Caco-2 (cell line): ENCODE measurements around the gene NKAPL. TPM values are rescaled to one million over a fixed set of nuclear protein-coding genes. Genes with fewer than 3 reads are reported as not detected.

ENCODE experiments used
- BruUV-seq: library from RNA; stranded (reverse); fragments of 400-500 nt; replicated peaks from 2 replicates; lab custom pipeline; 2021; lab: Mats Ljungman, UMichigan
- CTCF ChIA-PET: fragments of 300-600 bp; sonication (Branson Sonifier 250); formaldehyde crosslinking; loops from one replicate; lab custom pipeline; 2022; ENCODE audit warnings: antibody characterized with exemption; lab: Charles Lee
- POLR2A ChIA-PET: fragments of 300-600 bp; sonication (Branson Sonifier 250); formaldehyde crosslinking; loops from one replicate; lab custom pipeline; 2022; ENCODE audit warnings: antibody characterized with exemption; lab: Charles Lee
- DNase-seq, 2 experiments: peaks; one replicate each; pipeline versions ENCODE4 v3.0.0 to v3.0.0-alpha.2; 2020 to 2022
- H3K27me3 ChIP-seq: replicated peaks from 2 replicates; pipeline ENCODE4 v1.6.0; 2011; ENCODE audit warnings: low read length; ENCODE audit not compliant: control insufficient read depth, insufficient read depth
- H3K36me3 ChIP-seq: 2 replicates; pipeline ENCODE4 v1.5.1; 2011; ENCODE audit warnings: low read length; ENCODE audit not compliant: control insufficient read depth, insufficient read depth
- H3K4me1 ChIP-seq: fragments of 250-450 bp; sonication (Bioruptor Pico); 2 replicates; pipeline ENCODE4 v1.5.1; 2020; ENCODE audit warnings: mild to moderate bottlenecking
- H3K4me3 ChIP-seq: 2 replicates; pipeline ENCODE4 v1.5.1; 2011; ENCODE audit warnings: low read depth, mild to moderate bottlenecking, control low read depth, low read length
- H3K9me3 ChIP-seq: fragments of 250-450 bp; sonication (Bioruptor Pico); 2 replicates; pipeline ENCODE4 v1.5.1; 2020; ENCODE audit warnings: mild to moderate bottlenecking, moderate library complexity
- H3K27ac Mint-ChIP-seq: one replicate; pipeline ENCODE4 v1.8.0; 2022; ENCODE audit warnings: mixed read lengths; ENCODE audit not compliant: unreplicated experiment
- H3K27me3 Mint-ChIP-seq: one replicate; pipeline ENCODE4 v1.8.0; 2022; ENCODE audit warnings: mixed read lengths; ENCODE audit not compliant: insufficient read depth, unreplicated experiment
- H3K36me3 Mint-ChIP-seq: one replicate; pipeline ENCODE4 v1.8.0; 2022; ENCODE audit warnings: mild to moderate bottlenecking, mixed read lengths; ENCODE audit not compliant: insufficient read depth, unreplicated experiment
- H3K4me1 Mint-ChIP-seq: one replicate; pipeline ENCODE4 v1.8.0; 2022; ENCODE audit warnings: low read depth, mixed read lengths; ENCODE audit not compliant: unreplicated experiment
- H3K4me3 Mint-ChIP-seq: one replicate; pipeline ENCODE4 v1.8.0; 2022; ENCODE audit warnings: mild to moderate bottlenecking, moderate library complexity, mixed read lengths; ENCODE audit not compliant: unreplicated experiment
- H3K9me3 Mint-ChIP-seq: one replicate; pipeline ENCODE4 v1.8.0; 2022; ENCODE audit warnings: mixed read lengths; ENCODE audit not compliant: unreplicated experiment
- intact Hi-C: fragments of 100-400 bp; cut with micrococcal nuclease; formaldehyde crosslinking; loops from one replicate; pipeline ENCODE4 v1.10.0; 2022; ENCODE audit not compliant: unreplicated experiment
- total RNA-seq: library from RNA; stranded (reverse); gene quantifications from 2 replicates; pipeline ENCODE4 v1.2.3, GENCODE V29; 2022
- TF ChIP-seq, protein P1 (sequence below), 2 experiments: fragments of 200-600 bp in 1 of 2; IDR thresholded peaks; 1 replicate in 1 of 2; 2 replicates in 1 of 2; pipeline versions ENCODE4 v1.5.1 to v1.8.0; 2011 to 2022; ENCODE audit warnings: antibody characterized with exemption in 1 of 2, control low read depth in 1 of 2, inconsistent platforms in 1 of 2, low read depth in 1 of 2, low read length in 1 of 2, mild to moderate bottlenecking in 1 of 2, moderate library complexity in 1 of 2; ENCODE audit not compliant: insufficient read depth in 1 of 2, severe bottlenecking in 1 of 2, unreplicated experiment in 1 of 2

The NKAPL gene
- total RNA-seq, 1 experiment from 2014 or later: not detected

GRCh38 chr6:28225056-28225834 lies 33.9 kb upstream of the NKAPL start, which contains the start of gene ZSCAN9:
Gene ZSCAN9 (plus strand): TSS chr6:28225275. CDS start chr6:28227085, 1,810 bp downstream.
- Mint-ChIP-seq H3K36me3 (peaks cover 29% of the 10 kb centered on the region), H3K4me1 (peaks cover 9% of the 10 kb centered on the region), H3K27me3 (no peaks in the 10 kb centered on the region), H3K4me3 (peak within 1 kb of the TSS; percentile 96), H3K27ac (peak within 1 kb of the TSS; percentile 82), H3K9me3 (no peaks in the 10 kb centered on the region)
- ChIA-PET CTCF (no interaction called here), POLR2A (no interaction called here)
- intact Hi-C loops: loop anchor here (1.0 to 2.0 kb wide), 4 partner anchors 27 to 158 kb away; partner anchors contain the start of genes ZKSCAN4 and ZSCAN26
- BruUV-seq: TSS peak; percentile 64
- Histone ChIP-seq H3K4me3 (peak within 1 kb of the TSS; percentile 72), H3K36me3 (no peaks in the 10 kb centered on the region), H3K27me3 (peaks cover 1% of the 10 kb centered on the region; the same call in 1 of the 2 replicates), H3K9me3 (no peaks in the 10 kb centered on the region), H3K4me1 (peaks cover 5% of the 10 kb centered on the region; the same call in 1 of the 2 replicates)
- DNase-seq: peak; percentile 88 to 90
- TF ChIP-seq, protein P1, sequence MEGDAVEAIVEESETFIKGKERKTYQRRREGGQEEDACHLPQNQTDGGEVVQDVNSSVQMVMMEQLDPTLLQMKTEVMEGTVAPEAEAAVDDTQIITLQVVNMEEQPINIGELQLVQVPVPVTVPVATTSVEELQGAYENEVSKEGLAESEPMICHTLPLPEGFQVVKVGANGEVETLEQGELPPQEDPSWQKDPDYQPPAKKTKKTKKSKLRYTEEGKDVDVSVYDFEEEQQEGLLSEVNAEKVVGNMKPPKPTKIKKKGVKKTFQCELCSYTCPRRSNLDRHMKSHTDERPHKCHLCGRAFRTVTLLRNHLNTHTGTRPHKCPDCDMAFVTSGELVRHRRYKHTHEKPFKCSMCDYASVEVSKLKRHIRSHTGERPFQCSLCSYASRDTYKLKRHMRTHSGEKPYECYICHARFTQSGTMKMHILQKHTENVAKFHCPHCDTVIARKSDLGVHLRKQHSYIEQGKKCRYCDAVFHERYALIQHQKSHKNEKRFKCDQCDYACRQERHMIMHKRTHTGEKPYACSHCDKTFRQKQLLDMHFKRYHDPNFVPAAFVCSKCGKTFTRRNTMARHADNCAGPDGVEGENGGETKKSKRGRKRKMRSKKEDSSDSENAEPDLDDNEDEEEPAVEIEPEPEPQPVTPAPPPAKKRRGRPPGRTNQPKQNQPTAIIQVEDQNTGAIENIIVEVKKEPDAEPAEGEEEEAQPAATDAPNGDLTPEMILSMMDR (IDR thresholded peaks at IDR 0.05; ENCODE audit: insufficient read depth in 1 of 2, low read depth in 1 of 2, low read length in 1 of 2, severe bottlenecking in 1 of 2, unreplicated experiment in 1 of 2): no peak

DNA sequence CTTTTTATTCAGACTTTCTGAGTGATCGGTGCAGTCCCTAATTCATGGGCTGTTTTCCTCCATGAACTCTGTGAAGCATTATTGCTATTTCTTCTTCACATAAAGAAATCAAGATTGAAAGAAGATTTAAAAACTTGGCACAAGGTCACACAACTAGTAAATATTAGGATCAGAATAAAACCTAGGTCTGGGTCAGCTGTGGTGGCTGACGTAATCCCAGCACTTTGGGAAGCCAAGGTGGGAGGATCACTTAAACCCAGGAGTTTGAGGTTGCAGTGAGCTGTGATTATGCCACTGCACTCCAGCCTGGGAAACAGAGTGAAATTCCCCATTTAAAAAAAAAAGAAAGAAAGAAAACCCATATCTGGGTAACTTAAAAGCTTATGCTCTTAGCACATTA lies 32.6 kb upstream of the NKAPL start:
- no peak overlapping the region for H3K27ac Mint-ChIP-seq
- H3K36me3 Mint-ChIP-seq: peaks cover 41% of the 10 kb centered on the region
- no peaks in the 10 kb centered on the region for H3K9me3 Mint-ChIP-seq
- no peak for DNase-seq
- TF ChIP-seq, protein P1 (IDR thresholded peaks at IDR 0.05; ENCODE audit: insufficient read depth in 1 of 2, low read depth in 1 of 2, low read length in 1 of 2, severe bottlenecking in 1 of 2, unreplicated experiment in 1 of 2): no peak
- no peaks in the 10 kb centered on the region for H3K9me3 ChIP-seq
- peaks cover 5% of the 10 kb centered on the region; the same call in 1 of the 2 replicates for H3K4me1 ChIP-seq
- CTCF ChIA-PET: no interaction called here
- POLR2A ChIA-PET: interaction anchor here (0.6 kb wide), 2 partner anchors 84 to 335 kb away, joined by 3 to 8 read pairs; no protein-coding TSS in a partner anchor
- peak overlapping the region; percentile 96 for H3K4me3 Mint-ChIP-seq
- no peaks in the 10 kb centered on the region for H3K27me3 ChIP-seq
- intact Hi-C loops: no loop called here
- H3K4me3 ChIP-seq: no peak overlapping the region
- H3K27me3 Mint-ChIP-seq: no peaks in the 10 kb centered on the region
- no TSS peak for BruUV-seq
- peaks cover 9% of the 10 kb centered on the region for H3K4me1 Mint-ChIP-seq
- H3K36me3 ChIP-seq: no peaks in the 10 kb centered on the region

DNA sequence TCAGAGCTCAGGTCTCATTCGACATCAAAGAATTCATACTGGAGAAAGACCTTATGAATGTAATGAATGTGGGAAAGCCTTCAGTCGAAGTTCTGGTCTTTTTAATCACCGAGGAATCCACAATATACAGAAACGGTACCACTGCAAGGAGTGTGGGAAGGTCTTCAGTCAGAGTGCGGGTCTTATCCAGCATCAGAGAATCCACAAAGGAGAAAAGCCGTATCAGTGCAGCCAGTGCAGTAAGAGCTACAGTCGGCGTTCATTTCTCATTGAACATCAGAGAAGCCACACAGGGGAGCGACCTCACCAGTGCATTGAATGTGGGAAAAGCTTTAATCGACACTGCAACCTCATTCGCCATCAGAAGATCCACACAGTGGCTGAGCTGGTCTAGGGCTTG lies 26.3 kb upstream of the NKAPL start:
- ChIA-PET CTCF (no interaction called here), POLR2A (no interaction called here)
- no peak overlapping the region for H3K4me3 ChIP-seq
- no peaks in the 10 kb centered on the region for H3K4me1 Mint-ChIP-seq
- peaks cover 38% of the 10 kb centered on the region for H3K36me3 Mint-ChIP-seq
- H3K9me3 Mint-ChIP-seq: no peaks in the 10 kb centered on the region
- H3K27me3 ChIP-seq: no peaks in the 10 kb centered on the region
- no peak overlapping the region for H3K4me3 Mint-ChIP-seq
- no peak for DNase-seq
- intact Hi-C loops: no loop called here
- H3K4me1 ChIP-seq: no peaks in the 10 kb centered on the region
- no TSS peak for BruUV-seq
- TF ChIP-seq, protein P1 (IDR thresholded peaks at IDR 0.05; ENCODE audit: insufficient read depth in 1 of 2, low read depth in 1 of 2, low read length in 1 of 2, severe bottlenecking in 1 of 2, unreplicated experiment in 1 of 2): no peak
- H3K36me3 ChIP-seq: no peaks in the 10 kb centered on the region; the same call in 1 of the 2 replicates
- H3K27ac Mint-ChIP-seq: no peak overlapping the region
- no peaks in the 10 kb centered on the region for H3K27me3 Mint-ChIP-seq
- no peaks in the 10 kb centered on the region for H3K9me3 ChIP-seq
